B cell (primary cell): ENCODE data around the gene RRP15. TPM values are rescaled to one million over a fixed set of nuclear protein-coding genes. Genes with fewer than 3 reads are reported as not detected.

Source experiments
- ATAC-seq: fragments of 200-7000 bp; cut with Tn5 transposase; one replicate; pipeline ENCODE4 v1.10.0; 2021; ENCODE audit warnings: low read depth, mild to moderate bottlenecking, moderate number of reproducible peaks, moderate library complexity
- CTCF ChIA-PET: fragments of 350-600 bp; sonication (Branson Sonifier 250); formaldehyde crosslinking; loops from one replicate; lab custom pipeline; 2021; ENCODE audit warnings: antibody characterized with exemption, inconsistent platforms; lab: Charles Lee
- POLR2A ChIA-PET: fragments of 350-600 bp; sonication (Branson Sonifier 250); formaldehyde crosslinking; loops from one replicate; lab custom pipeline; 2021; ENCODE audit warnings: antibody characterized with exemption; lab: Charles Lee
- DNase-seq: peaks from one replicate; pipeline ENCODE4 v3.0.0; 2013
- H2AFZ ChIP-seq: 2 replicates; pipeline ENCODE4 v1.6.1; 2012; ENCODE audit warnings: mild to moderate bottlenecking, low read depth, low read length; ENCODE audit not compliant: insufficient read depth, poor library complexity, severe bottlenecking
- H3K27ac ChIP-seq, 2 donors: 1 replicate in 1 of 2; 2 replicates in 1 of 2; pipeline ENCODE4 v1.5.1; 2012 to 2013; ENCODE audit warnings: low read length in 2 of 2, mild to moderate bottlenecking in 2 of 2, moderate library complexity in 1 of 2
- H3K27me3 ChIP-seq, 4 experiments: fragments of 200-600 bp in 1 of 4; sonication (generic) in 1 of 4; replicated peaks in 1 of 4; 1 replicate in 2 of 4; 2 replicates in 2 of 4; pipeline versions ENCODE4 v1.6.1 to v1.7.0; 2013 to 2016; ENCODE audit warnings: low read length in 3 of 4, mild to moderate bottlenecking in 2 of 4, mixed read lengths in 1 of 4, moderate library complexity in 1 of 4; ENCODE audit not compliant: insufficient read depth in 4 of 4, control insufficient read depth in 3 of 4; ENCODE audit errors: control extremely low read depth in 1 of 4
- H3K36me3 ChIP-seq, 2 experiments: replicated peaks in 1 of 2; 1 replicate in 1 of 2; 2 replicates in 1 of 2; pipeline versions ENCODE4 v1.6.1 to v1.7.1; 2013; ENCODE audit warnings: low read length in 1 of 2; ENCODE audit not compliant: insufficient read depth in 2 of 2, control insufficient read depth in 1 of 2; ENCODE audit errors: control extremely low read depth in 1 of 2, extremely low read depth in 1 of 2
- H3K4me1 ChIP-seq, 2 donors: fragments of 200-600 bp in 1 of 2; sonication (generic) in 1 of 2; 1 replicate in 1 of 2; 2 replicates in 1 of 2; pipeline versions ENCODE4 v1.5.1 to v1.6.1; 2013 to 2017; ENCODE audit warnings: low read length in 2 of 2; ENCODE audit not compliant: control insufficient read depth in 2 of 2, insufficient read depth in 2 of 2
- H3K4me2 ChIP-seq: replicated peaks from 2 replicates; pipeline ENCODE3; 2012; ENCODE audit warnings: mild to moderate bottlenecking, low read depth, low read length; ENCODE audit not compliant: poor library complexity, severe bottlenecking
- H3K4me3 ChIP-seq, 5 experiments: fragments of 200-600 bp in 1 of 5; sonication (generic) in 1 of 5; 1 replicate in 3 of 5; 2 replicates in 2 of 5; pipeline versions ENCODE4 v1.5.1 to v1.7.0; 2011 to 2016; ENCODE audit warnings: low read length in 4 of 5, mild to moderate bottlenecking in 4 of 5, low read depth in 2 of 5, control low read depth in 1 of 5, moderate library complexity in 1 of 5; ENCODE audit not compliant: insufficient read depth in 1 of 5; ENCODE audit errors: control extremely low read depth in 1 of 5, extremely low read depth in 1 of 5
- H3K79me2 ChIP-seq: fragments of 200-600 bp; sonication (generic); one replicate; pipeline ENCODE4 v1.6.0; 2016; ENCODE audit warnings: low read length; ENCODE audit not compliant: control insufficient read depth, insufficient read depth
- H3K9ac ChIP-seq: fragments of 200-600 bp; sonication (generic); 2 replicates; pipeline ENCODE4 v1.6.1; 2017; ENCODE audit warnings: mild to moderate bottlenecking, low read length, moderate library complexity
- H3K9me3 ChIP-seq, 3 donors: one replicate each; pipeline versions ENCODE4 v1.6.1 to v1.7.1; 2013; ENCODE audit warnings: low read length in 2 of 3; ENCODE audit not compliant: control insufficient read depth in 2 of 3, insufficient read depth in 1 of 3; ENCODE audit errors: control extremely low read depth in 1 of 3
- H4K20me1 ChIP-seq: 2 replicates; pipeline ENCODE4 v1.6.0; 2012; ENCODE audit warnings: mild to moderate bottlenecking, low read length; ENCODE audit not compliant: insufficient read depth, control insufficient read depth, poor library complexity, severe bottlenecking
- H3K27ac Mint-ChIP-seq: one replicate; pipeline ENCODE4 v1.8.0; 2021; ENCODE audit warnings: mixed read lengths
- H3K27me3 Mint-ChIP-seq: one replicate; pipeline ENCODE4 v1.8.0; 2021; ENCODE audit warnings: mixed read lengths
- H3K4me1 Mint-ChIP-seq: one replicate; pipeline ENCODE4 v1.8.0; 2021; ENCODE audit warnings: mixed read lengths
- H3K4me3 Mint-ChIP-seq: one replicate; pipeline ENCODE4 v1.8.0; 2021; ENCODE audit warnings: mixed read lengths
- H3K9me3 Mint-ChIP-seq: one replicate; pipeline ENCODE4 v1.8.0; 2022; ENCODE audit warnings: mixed read lengths; ENCODE audit not compliant: insufficient read depth
- EZH2 ChIP-seq: IDR thresholded peaks from 2 replicates; pipeline ENCODE4 v1.6.1; 2012; ENCODE audit warnings: borderline replicate concordance, low read depth, mild to moderate bottlenecking, moderate library complexity, low read length; ENCODE audit not compliant: insufficient read depth, poor library complexity, severe bottlenecking
- WGBS: methylation state at CpG from one replicate; pipeline ENCODE4 v1.1.5; 2013; ENCODE audit warnings: missing lambda C conversion rate; ENCODE audit not compliant: insufficient coverage; 5-methylcytosine and 5-hydroxymethylcytosine counted together
- intact Hi-C: fragments of 100-400 bp; cut with micrococcal nuclease; formaldehyde crosslinking; loops from one replicate; pipeline ENCODE4 v1.10.0; 2022
- polyA plus RNA-seq: library from polyadenylated mRNA; depleted of rRNA; stranded (reverse); fragments of >200 nt; gene quantifications from 2 replicates; pipeline ENCODE4 v1.2.3, GENCODE V29; 2012
- total RNA-seq, 2 donors: library from RNA; stranded (reverse); fragments of 120-200 nt in 1 of 2; gene quantifications; 1 replicate in 1 of 2; 2 replicates in 1 of 2; pipeline versions ENCODE4 v1.2.3 to v1.2.4, GENCODE V29; 2013 to 2022
- TF ChIP-seq, protein P1 (sequence below): fragments of 200-600 bp; IDR thresholded peaks from one replicate; pipeline ENCODE4 v1.8.0; 2022; ENCODE audit warnings: antibody characterized with exemption, mild to moderate bottlenecking

The RRP15 gene
- total and polyA plus RNA-seq, 2 donors (not counting 1 experiment from before 2014, with no cell fraction given): 1.3 to 20.2 TPM

DNA sequence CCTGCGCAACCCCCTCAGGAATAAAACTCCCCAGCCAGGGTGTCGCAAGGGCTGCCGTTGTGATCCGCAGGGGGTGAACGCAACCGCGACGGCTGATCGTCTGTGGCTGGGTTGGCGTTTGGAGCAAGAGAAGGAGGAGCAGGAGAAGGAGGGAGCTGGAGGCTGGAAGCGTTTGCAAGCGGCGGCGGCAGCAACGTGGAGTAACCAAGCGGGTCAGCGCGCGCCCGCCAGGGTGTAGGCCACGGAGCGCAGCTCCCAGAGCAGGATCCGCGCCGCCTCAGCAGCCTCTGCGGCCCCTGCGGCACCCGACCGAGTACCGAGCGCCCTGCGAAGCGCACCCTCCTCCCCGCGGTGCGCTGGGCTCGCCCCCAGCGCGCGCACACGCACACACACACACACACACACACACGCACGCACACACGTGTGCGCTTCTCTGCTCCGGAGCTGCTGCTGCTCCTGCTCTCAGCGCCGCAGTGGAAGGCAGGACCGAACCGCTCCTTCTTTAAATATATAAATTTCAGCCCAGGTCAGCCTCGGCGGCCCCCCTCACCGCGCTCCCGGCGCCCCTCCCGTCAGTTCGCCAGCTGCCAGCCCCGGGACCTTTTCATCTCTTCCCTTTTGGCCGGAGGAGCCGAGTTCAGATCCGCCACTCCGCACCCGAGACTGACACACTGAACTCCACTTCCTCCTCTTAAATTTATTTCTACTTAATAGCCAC, 60.7 kb downstream of the RRP15 start:
- Histone ChIP-seq H3K27me3 (no peaks in the 10 kb centered on the region), H4K20me1 (no peaks in the 10 kb centered on the region), H3K36me3 (no peaks in the 10 kb centered on the region), H3K79me2 (no peaks in the 10 kb centered on the region), H3K4me2 (peak overlapping the region; percentile 98), H2AFZ (peak overlapping the region; percentile 90), H3K9ac (peak overlapping the region; percentile 93), H3K27ac (peak overlapping the region; percentile 21 to 37), H3K4me3 (peak overlapping the region; percentile 59 to 83 (median 75)), H3K9me3 (no peaks in the 10 kb centered on the region), H3K4me1 (peaks cover 39% of the 10 kb centered on the region in 2 donors)
- no peak overlapping the region for H3K4me3 Mint-ChIP-seq
- H3K4me1 Mint-ChIP-seq: peaks cover 40% of the 10 kb centered on the region
- H3K27me3 Mint-ChIP-seq: no peaks in the 10 kb centered on the region
- intact Hi-C loops: loop anchor here (2.0 to 10.0 kb wide), 5 partner anchors 61 to 826 kb away; partner anchors contain the start of genes LYPLAL1 and RRP15
- no peaks in the 10 kb centered on the region for H3K9me3 Mint-ChIP-seq
- peak; percentile 73 for ATAC-seq
- TF ChIP-seq EZH2: no peak
- TF ChIP-seq, protein P1, sequence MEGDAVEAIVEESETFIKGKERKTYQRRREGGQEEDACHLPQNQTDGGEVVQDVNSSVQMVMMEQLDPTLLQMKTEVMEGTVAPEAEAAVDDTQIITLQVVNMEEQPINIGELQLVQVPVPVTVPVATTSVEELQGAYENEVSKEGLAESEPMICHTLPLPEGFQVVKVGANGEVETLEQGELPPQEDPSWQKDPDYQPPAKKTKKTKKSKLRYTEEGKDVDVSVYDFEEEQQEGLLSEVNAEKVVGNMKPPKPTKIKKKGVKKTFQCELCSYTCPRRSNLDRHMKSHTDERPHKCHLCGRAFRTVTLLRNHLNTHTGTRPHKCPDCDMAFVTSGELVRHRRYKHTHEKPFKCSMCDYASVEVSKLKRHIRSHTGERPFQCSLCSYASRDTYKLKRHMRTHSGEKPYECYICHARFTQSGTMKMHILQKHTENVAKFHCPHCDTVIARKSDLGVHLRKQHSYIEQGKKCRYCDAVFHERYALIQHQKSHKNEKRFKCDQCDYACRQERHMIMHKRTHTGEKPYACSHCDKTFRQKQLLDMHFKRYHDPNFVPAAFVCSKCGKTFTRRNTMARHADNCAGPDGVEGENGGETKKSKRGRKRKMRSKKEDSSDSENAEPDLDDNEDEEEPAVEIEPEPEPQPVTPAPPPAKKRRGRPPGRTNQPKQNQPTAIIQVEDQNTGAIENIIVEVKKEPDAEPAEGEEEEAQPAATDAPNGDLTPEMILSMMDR: no peak
- ChIA-PET CTCF (interaction anchor here (0.9 to 1.8 kb wide), 5 partner anchors 11 to 1467 kb away, joined by 3 to 6 read pairs (median 4); no protein-coding TSS in a partner anchor), POLR2A (interaction anchor here (0.6 to 1.9 kb wide), 3 partner anchors 9 to 995 kb away, joined by 3 to 6 read pairs (median 3); no protein-coding TSS in a partner anchor)
- H3K27ac Mint-ChIP-seq: no peak overlapping the region
- peak; percentile 83 for DNase-seq
- under 1% methylated on average over 62 of the region's 64 CpGs for WGBS
